ENCODE data around the gene KLF6.

- TF ChIP-seq, protein P1, sequence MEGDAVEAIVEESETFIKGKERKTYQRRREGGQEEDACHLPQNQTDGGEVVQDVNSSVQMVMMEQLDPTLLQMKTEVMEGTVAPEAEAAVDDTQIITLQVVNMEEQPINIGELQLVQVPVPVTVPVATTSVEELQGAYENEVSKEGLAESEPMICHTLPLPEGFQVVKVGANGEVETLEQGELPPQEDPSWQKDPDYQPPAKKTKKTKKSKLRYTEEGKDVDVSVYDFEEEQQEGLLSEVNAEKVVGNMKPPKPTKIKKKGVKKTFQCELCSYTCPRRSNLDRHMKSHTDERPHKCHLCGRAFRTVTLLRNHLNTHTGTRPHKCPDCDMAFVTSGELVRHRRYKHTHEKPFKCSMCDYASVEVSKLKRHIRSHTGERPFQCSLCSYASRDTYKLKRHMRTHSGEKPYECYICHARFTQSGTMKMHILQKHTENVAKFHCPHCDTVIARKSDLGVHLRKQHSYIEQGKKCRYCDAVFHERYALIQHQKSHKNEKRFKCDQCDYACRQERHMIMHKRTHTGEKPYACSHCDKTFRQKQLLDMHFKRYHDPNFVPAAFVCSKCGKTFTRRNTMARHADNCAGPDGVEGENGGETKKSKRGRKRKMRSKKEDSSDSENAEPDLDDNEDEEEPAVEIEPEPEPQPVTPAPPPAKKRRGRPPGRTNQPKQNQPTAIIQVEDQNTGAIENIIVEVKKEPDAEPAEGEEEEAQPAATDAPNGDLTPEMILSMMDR (conservative IDR thresholded peaks at IDR 0.05), result no peak
- no peak for TF ChIP-seq EZH2 (IDR thresholded peaks at IDR 0.05; ENCODE audit: low read depth)
These were observed 4.1 kb downstream of the KLF6 start for GRCh38 chr10:3780771-3781467.
